Measurements from ENCODE around the gene DPPA2.
"Not testable (repeated sequence)": the region's sequence is repeated elsewhere in the genome, so short reads cannot be mapped to it uniquely, and the experiment has no call there.

The DPPA2 gene, protein sequence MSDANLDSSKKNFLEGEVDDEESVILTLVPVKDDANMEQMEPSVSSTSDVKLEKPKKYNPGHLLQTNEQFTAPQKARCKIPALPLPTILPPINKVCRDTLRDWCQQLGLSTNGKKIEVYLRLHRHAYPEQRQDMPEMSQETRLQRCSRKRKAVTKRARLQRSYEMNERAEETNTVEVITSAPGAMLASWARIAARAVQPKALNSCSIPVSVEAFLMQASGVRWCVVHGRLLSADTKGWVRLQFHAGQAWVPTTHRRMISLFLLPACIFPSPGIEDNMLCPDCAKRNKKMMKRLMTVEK

GRCh38 chr3:109316162-109316730 is at the start of gene DPPA2:
TSS of gene DPPA2 (minus strand) at chr3:109316517. CDS start at chr3:109314542, 1,975 bp downstream.
- no peak for DNase-seq

DNA sequence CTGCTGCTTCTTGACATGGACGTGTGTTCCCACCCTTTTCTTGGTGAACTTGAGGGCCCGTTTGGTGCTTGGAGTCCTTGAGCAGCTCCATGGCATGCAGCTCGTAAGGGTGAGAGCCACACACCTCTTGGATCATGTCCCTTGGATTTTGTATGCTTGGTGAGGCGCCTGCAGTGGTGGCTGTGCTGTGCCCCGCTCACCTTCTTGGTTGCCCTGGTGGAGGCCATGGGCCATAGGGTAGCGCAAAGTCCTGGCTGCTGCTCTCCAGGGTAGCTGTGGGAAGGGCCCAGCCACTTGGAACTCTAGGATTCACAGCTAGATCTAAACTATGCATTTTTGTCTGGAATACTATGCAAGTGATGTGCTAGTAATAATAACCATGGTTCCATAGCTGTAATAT is 47.8 kb upstream of the DPPA2 start:
- DNase-seq, result no peak

GRCh38 chr3:109363634-109364033 is 47.3 kb upstream of the DPPA2 start:
- DNase-seq, result no peak

DNA sequence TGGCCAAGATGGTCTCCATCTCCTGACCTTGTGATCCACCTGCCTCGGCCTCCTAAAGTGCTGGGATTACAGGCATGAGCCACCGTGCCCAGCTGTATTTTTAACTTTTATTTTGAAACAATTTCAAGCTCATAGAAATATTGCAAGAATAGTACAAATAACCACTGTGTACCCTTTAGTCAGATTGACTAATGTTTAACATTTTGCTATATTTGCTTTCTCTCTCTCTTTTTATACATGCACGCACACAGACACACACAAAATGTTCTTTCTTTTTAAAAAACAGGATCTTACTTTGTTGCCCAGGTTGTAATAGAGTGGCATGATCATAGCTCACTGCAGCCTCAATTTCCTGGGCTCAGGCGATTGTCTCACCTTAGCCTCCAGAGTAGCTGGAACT is 46.5 kb upstream of the DPPA2 start:
- no peak for DNase-seq

DNA sequence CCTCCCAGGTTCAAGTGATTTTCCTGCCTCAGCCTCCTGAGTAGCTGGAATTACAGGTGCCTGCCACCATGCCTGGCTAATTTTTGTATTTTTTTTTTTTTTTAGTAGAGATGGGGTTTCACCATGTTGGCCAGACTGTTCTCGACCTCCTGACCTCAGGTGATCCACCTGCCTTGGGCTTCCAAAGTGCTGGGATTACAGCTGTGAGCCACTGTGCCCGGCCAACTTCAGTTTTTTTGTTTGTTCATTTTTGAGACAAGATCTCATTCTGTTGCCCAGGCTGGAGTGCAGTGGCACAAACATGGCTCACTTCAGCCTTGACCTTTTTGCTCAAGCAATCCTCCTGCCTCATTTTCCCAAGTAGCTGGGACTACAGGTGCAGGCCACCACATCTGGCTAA is 42.5 kb upstream of the DPPA2 start:
- DNase-seq, result not testable (repeated sequence)

- DNase-seq, result no peak
Measured at GRCh38 chr3:109356442-109357155, 40.3 kb upstream of the DPPA2 start.

GRCh38 chr3:109355625-109356441 is 39.5 kb upstream of the DPPA2 start:
- DNase-seq, result no peak

- no peak for DNase-seq
Measured at GRCh38 chr3:109353057-109353456, 36.7 kb upstream of the DPPA2 start.

- DNase-seq, result no peak
Measured at GRCh38 chr3:109351231-109351630, 34.9 kb upstream of the DPPA2 start.

DNA sequence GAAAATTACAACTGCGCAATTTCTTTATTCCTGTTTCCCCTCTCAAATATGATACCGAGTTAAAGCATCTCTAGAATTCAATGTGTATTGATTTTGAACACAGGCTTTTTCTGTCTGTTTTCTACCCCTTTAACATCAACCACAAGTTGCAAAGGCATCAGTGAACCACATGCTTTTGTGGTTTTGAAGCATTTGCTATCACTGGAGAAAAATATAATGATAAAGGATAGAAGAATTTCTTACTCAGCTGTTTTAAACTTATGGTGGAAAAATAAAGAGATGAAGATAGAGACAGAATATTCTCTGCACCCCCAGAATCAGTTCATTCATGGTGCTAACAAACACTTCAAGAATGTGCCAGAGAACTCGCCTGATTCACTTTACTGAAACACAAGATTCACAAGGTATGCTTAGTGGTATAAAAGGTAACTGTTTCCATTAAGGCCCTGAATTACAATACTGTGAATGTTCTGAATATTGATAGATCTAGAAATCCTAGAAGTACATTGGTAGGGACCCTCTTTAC is 30.5 kb upstream of the DPPA2 start:
- no peak for DNase-seq

GRCh38 chr3:109346099-109346498 is 29.8 kb upstream of the DPPA2 start:
- DNase-seq, result no peak

DNA sequence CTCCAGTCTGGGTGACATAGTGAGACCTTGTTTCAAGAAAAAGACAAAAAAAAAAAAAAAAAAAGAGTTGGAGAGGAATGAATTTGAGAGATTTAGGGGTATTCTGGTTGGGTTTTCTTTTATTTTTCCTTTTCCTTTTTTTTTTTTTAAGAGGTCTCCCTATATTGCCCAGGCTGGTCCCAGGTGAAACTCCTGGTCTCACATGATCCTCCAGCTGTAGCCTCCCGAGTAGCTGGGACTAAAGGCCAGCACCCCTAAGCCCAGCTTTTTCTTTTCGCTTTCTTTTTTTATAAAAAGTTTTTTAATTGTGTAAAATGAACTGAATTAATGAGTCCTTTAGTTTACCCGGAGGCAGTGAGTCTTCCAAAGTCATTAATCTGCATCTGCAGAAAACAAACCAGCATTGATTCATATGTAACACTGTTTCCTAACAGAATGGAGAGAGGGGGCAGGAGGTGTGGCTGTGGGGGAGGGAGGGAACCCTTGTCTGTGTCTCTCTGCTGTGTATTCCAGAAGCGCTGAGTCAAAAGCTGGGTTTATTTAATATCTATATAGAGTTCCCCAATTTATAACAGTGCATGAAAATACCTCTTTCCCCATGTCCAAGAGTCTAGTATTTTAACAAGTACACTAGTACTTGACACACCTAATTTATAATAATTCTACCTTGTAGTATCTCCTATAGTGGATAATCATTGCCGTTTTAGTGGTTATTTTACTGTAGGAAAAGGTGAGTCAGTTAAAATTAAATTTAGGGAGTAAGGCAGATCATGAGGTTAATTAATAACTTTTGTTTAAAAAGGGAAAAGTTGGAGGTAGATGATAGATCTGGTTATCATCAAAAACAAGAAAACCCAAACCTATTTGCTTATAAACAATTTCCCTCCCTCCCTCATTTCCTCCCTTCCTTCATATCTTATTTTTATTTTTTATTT is 23.7 kb upstream of the DPPA2 start:
- no peak for DNase-seq

DNA sequence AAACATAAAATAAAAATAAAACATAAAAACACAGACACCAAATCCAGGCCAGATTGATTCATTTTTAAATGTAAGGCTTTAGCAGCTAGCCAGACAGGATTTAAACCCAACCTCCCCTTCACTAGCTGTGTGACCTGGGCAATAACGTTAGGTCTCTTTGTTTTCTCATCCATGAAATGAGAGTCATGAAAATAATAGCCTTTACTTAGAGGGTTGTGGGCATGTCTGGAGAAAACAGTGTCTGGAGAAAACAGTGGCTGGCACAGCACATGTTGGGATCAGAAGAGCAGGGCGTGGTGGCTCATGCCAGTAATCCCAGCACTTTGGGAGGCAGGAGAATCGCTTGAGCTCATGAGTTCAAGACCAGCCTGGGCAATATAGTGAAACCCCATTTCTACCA is 22.9 kb upstream of the DPPA2 start:
- DNase-seq, result no peak

- DNase-seq, result no peak
Measured at GRCh38 chr3:109338322-109338721, 22.0 kb upstream of the DPPA2 start.

GRCh38 chr3:109337393-109337792 is 21.1 kb upstream of the DPPA2 start, which contains the start of gene DPPA4:
TSS of gene DPPA4 (minus strand) at chr3:109337546. CDS start at chr3:109337517, 29 bp downstream.
- DNase-seq, result no peak

- no peak for DNase-seq
Measured at GRCh38 chr3:109336291-109336861, 20.1 kb upstream of the DPPA2 start.

DNA sequence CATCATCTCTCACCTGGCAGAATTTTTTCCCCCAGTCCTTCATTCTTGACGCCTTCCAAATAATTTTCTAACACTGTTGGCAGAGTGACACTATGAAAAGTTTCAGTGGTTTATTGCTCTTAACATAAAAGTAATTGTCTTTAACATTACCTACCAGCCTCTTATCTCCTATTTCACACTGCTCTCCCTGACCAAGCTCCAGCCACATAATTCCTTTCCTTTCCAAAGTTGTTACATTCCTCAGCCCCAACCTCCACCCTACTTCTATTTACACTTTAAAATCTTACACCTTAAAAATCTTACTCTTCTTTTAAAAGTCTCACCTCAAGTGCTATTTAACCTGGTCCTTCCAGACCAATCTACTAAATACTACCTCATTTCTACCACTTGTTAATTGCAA is 18.3 kb upstream of the DPPA2 start:
- no peak for DNase-seq

DNA sequence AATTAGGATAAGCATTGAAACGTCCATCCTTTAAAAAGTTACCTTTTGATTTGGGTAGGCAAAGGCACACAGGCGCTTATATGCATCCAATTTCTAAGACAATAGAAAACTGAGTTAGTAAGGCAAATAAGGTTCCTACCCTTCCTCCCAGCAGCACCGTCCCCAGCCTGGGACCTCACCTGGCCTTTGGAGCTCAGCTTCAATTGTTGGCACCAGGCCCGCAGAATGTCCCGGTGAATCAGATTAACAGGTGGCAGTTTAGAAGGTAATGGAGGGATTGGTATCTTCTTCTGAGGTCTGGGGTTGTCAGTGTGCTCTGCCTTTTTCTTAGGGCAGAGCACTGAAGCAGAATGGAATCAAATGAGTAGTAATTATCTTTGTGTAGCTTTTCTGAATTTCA is 15.4 kb upstream of the DPPA2 start:
- no peak for DNase-seq

GRCh38 chr3:109330405-109330804 is 14.1 kb upstream of the DPPA2 start:
- no peak for DNase-seq

GRCh38 chr3:109328202-109328601 is 11.9 kb upstream of the DPPA2 start:
- no peak for DNase-seq

GRCh38 chr3:109325657-109326056 is 9.3 kb upstream of the DPPA2 start:
- no peak for DNase-seq

All from NCI-H1694 (cell line).